GM12878 (cell line): ENCODE results near the gene HMGCLL1. TPM values are rescaled to one million over a fixed set of nuclear protein-coding genes. Genes with fewer than 3 reads are reported as not detected.

Source experiments
- ATAC-seq: fragments of 200-7000 bp; cut with Tn5 transposase; 3 replicates; pipeline ENCODE4 v1.9.1; 2020; ENCODE audit warnings: mild to moderate bottlenecking, moderate library complexity
- BruUV-seq: library from RNA; stranded (reverse); fragments of 400-500 nt; replicated peaks from 2 replicates; lab custom pipeline; 2021; lab: Mats Ljungman, UMichigan
- CTCF ChIA-PET: fragments of 300-600 bp; sonication (Branson Sonifier 250); formaldehyde crosslinking; extraction: SDS; loops from one replicate; lab custom pipeline; 2021; ENCODE audit warnings: inconsistent platforms; lab: Yijun Ruan, JAX
- POLR2A ChIA-PET: fragments of 350-600 bp; formaldehyde crosslinking; extraction: SDS; loops from one replicate; lab custom pipeline; 2021; ENCODE audit warnings: inconsistent platforms; lab: Charles Lee
- RAD21 ChIA-PET: fragments of 300-600 bp; sonication (Branson Sonifier 250); formaldehyde crosslinking; loops from one replicate; lab custom pipeline; 2023; ENCODE audit warnings: antibody characterized with exemption; ENCODE audit not compliant: unreplicated experiment; lab: Charles Lee
- SMC1A ChIA-PET: fragments of 300-600 bp; sonication (Branson Sonifier 250); formaldehyde crosslinking; loops from one replicate; lab custom pipeline; 2023; ENCODE audit not compliant: unreplicated experiment, uncharacterized antibody; lab: Charles Lee
- DNase-seq: peaks from one replicate; pipeline ENCODE4 v3.0.0-alpha.2; 2011; ENCODE audit warnings: low read depth, low spot score
- FAIRE-seq: peaks from 3 replicates; lab custom pipeline; 2011; peaks lifted over from hg19 to GRCh38; lab: Jason Lieb, UNC
- H2AFZ ChIP-seq: 2 replicates; pipeline ENCODE4 v1.6.0; 2011; ENCODE audit warnings: low read depth, low read length, control low read depth; ENCODE audit not compliant: control insufficient read depth
- H3K27ac ChIP-seq: 2 replicates; pipeline ENCODE4 v1.5.1; 2011; ENCODE audit warnings: control low read depth; ENCODE audit not compliant: control insufficient read depth, insufficient read depth
- H3K27me3 ChIP-seq, 2 experiments: replicated peaks in 1 of 2; 2 replicates each; pipeline versions ENCODE4 v1.6.0 to v1.6.1; 2011; ENCODE audit warnings: low read length in 1 of 2; ENCODE audit not compliant: control insufficient read depth in 2 of 2, insufficient read depth in 2 of 2
- H3K36me3 ChIP-seq, 2 experiments: 2 replicates each; pipeline ENCODE4 v1.5.1; 2011; ENCODE audit warnings: low read length in 1 of 2; ENCODE audit not compliant: control insufficient read depth in 2 of 2, insufficient read depth in 2 of 2
- H3K4me1 ChIP-seq: 2 replicates; pipeline ENCODE4 v1.6.1; 2011; ENCODE audit warnings: mild to moderate bottlenecking, low read length, moderate library complexity, mixed read lengths; ENCODE audit not compliant: control insufficient read depth, insufficient read depth
- H3K4me2 ChIP-seq: 2 replicates; pipeline ENCODE4 v1.6.0; 2011; ENCODE audit warnings: control low read depth; ENCODE audit not compliant: control insufficient read depth, insufficient read depth
- H3K4me3 ChIP-seq: fragments of 200-600 bp; sonication (generic); 2 replicates; pipeline ENCODE4 v1.5.1; 2016
- H3K79me2 ChIP-seq: 2 replicates; pipeline ENCODE4 v1.6.0; 2011; ENCODE audit warnings: low read length; ENCODE audit not compliant: control insufficient read depth, insufficient read depth
- H3K9ac ChIP-seq: 2 replicates; pipeline ENCODE4 v1.8.0; 2011; ENCODE audit warnings: low read length, control low read depth, mixed read lengths; ENCODE audit not compliant: control insufficient read depth, insufficient read depth
- H3K9me3 ChIP-seq: replicated peaks from 3 replicates; pipeline ENCODE4 v1.5.1; 2011; ENCODE audit warnings: mild to moderate bottlenecking, low read length; ENCODE audit not compliant: control insufficient read depth, insufficient read depth
- H4K20me1 ChIP-seq: 2 replicates; pipeline ENCODE4 v1.6.0; 2011; ENCODE audit not compliant: control insufficient read depth, insufficient read depth
- ATF7 ChIP-seq: fragments of 450-650 bp; IDR thresholded peaks from 2 replicates; pipeline ENCODE4 v1.6.1; 2016; ENCODE audit warnings: low read depth, mild to moderate bottlenecking
- BMI1 ChIP-seq: fragments of 450-650 bp; IDR thresholded peaks from 2 replicates; pipeline ENCODE4 v1.6.1; 2016; ENCODE audit warnings: mild to moderate bottlenecking, moderate library complexity, borderline replicate concordance
- ELK1 ChIP-seq: IDR thresholded peaks from 2 replicates; pipeline ENCODE4 v1.6.1; 2012; ENCODE audit warnings: low read depth, low read length, improper control_type of control experiment
- HDAC2 ChIP-seq: fragments of 200-600 bp; sonication (generic); IDR thresholded peaks from 2 replicates; pipeline ENCODE4 v1.6.1; 2017
- MTA3 ChIP-seq: IDR thresholded peaks from 2 replicates; pipeline ENCODE4 v1.6.1; 2012; ENCODE audit warnings: low read length, inconsistent platforms, borderline replicate concordance
- MYC ChIP-seq: IDR thresholded peaks from 2 replicates; pipeline ENCODE4 v1.6.1; 2011; ENCODE audit warnings: mild to moderate bottlenecking, low read length, moderate library complexity, inconsistent platforms; ENCODE audit not compliant: insufficient read depth, insufficient replicate concordance, insufficient read length, severe bottlenecking
- PAX8 ChIP-seq: fragments of 450-650 bp; IDR thresholded peaks from 2 replicates; pipeline ENCODE4 v1.6.1; 2017; ENCODE audit warnings: mild to moderate bottlenecking, moderate library complexity
- SMC3 ChIP-seq: IDR thresholded peaks from 2 replicates; pipeline ENCODE4 v1.6.1; 2011; ENCODE audit warnings: low read length, improper control_type of control experiment, borderline replicate concordance
- SUPT20H ChIP-seq: IDR thresholded peaks from 2 replicates; pipeline ENCODE4 v1.6.1; 2011; ENCODE audit warnings: low read depth, mild to moderate bottlenecking, low read length, moderate library complexity, borderline replicate concordance; ENCODE audit not compliant: control insufficient read depth
- TCF7 ChIP-seq: IDR thresholded peaks from 2 replicates; pipeline ENCODE4 v1.6.1; 2014; ENCODE audit warnings: antibody characterized with exemption, borderline replicate concordance
- YBX1 ChIP-seq: fragments of 450-650 bp; IDR thresholded peaks from 2 replicates; pipeline ENCODE4 v1.6.1; 2016; ENCODE audit warnings: antibody characterized with exemption
- ZBTB33 ChIP-seq: fragments of 450-650 bp; IDR thresholded peaks from 2 replicates; pipeline ENCODE4 v1.6.1; 2017; ENCODE audit warnings: mild to moderate bottlenecking
- in situ Hi-C: fragments of 300-500 bp; cut with MboI; formaldehyde crosslinking; loops from 9 replicates; pipeline ENCODE4 v1.14.3; 2018; ENCODE audit warnings: mixed read lengths
- intact Hi-C: fragments of 100-400 bp; cut with micrococcal nuclease; formaldehyde crosslinking; loops from one replicate; pipeline ENCODE4 v1.14.2; 2022; ENCODE audit not compliant: unreplicated experiment
- polyA plus RNA-seq, 11 experiments: library from polyadenylated mRNA; depleted of rRNA in 4 of 11; unstranded in 6 of 11; stranded (reverse) in 5 of 11; fragments of >200 nt; fragmentation: Nextera tagmentation in 4 of 11; fragmentation: Illumina TruSeq in 1 of 11; extraction: Ambion mirVana in 4 of 11; extraction: Trizol in 1 of 11; gene quantifications; 1 replicate in 1 of 11; 2 replicates in 10 of 11; pipeline versions ENCODE4 v1.2.1 to v1.2.3, GENCODE V29; 2011 to 2016; ENCODE audit warnings: inconsistent platforms in 2 of 11, missing spikeins in 2 of 11, low read depth in 1 of 11
- total RNA-seq, 4 experiments: library from RNA; depleted of rRNA in 3 of 4; stranded (reverse); fragments of >200 nt in 3 of 4; fragmentation: Illumina TruSeq in 1 of 4; extraction: Trizol in 1 of 4; gene quantifications; 2 replicates each; pipeline versions ENCODE4 v1.2.1 to v1.2.3, GENCODE V29; 2013 to 2021

The HMGCLL1 gene
- total and polyA plus RNA-seq, 10 of the 15 experiments (the other 5 are each of a cell fraction or from before 2014, with no cell fraction given): not detected

- no peak for DNase-seq
- H3K36me3 ChIP-seq: no peaks in the 10 kb centered on the region
- H3K4me3 ChIP-seq: no peak overlapping the region
- H3K27ac ChIP-seq: no peak overlapping the region
- no peaks in the 10 kb centered on the region for H3K9me3 ChIP-seq
- ChIA-PET SMC1A (interaction anchor here (0.9 kb wide), 1 partner anchor 9 kb away, joined by 4 read pairs; no protein-coding TSS in a partner anchor), CTCF (no interaction called here), POLR2A (no interaction called here), RAD21 (no interaction called here)
- no peaks in the 10 kb centered on the region for H4K20me1 ChIP-seq
- no peak overlapping the region for H2AFZ ChIP-seq
- no peak overlapping the region for H3K9ac ChIP-seq
- no TSS peak for BruUV-seq
- no peaks in the 10 kb centered on the region for H3K79me2 ChIP-seq
- intact Hi-C loops (no loop called here), in situ Hi-C loops (no loop called here)
- H3K4me1 ChIP-seq: no peaks in the 10 kb centered on the region
- H3K27me3 ChIP-seq: no peaks in the 10 kb centered on the region
- no peak overlapping the region for H3K4me2 ChIP-seq
- TF ChIP-seq ELK1 (no peak), TCF7 (no peak), MTA3 (no peak), YBX1 (no peak), ZBTB33 (no peak), HDAC2 (no peak), BMI1 (no peak), ATF7 (no peak), PAX8 (no peak), SMC3 (no peak), MYC (no peak), SUPT20H (no peak)
- TF ChIP-seq, all 136 proteins: peak for 0
- no peak for FAIRE-seq
- ATAC-seq: no peak
These were observed 33.2 kb downstream of the HMGCLL1 start for GRCh38 chr6:55545791-55546190.
